CD4-positive, alpha-beta T cell (primary cell): Measurements from ENCODE around the gene FAM149A. TPM values are rescaled to one million over a fixed set of nuclear protein-coding genes. Genes with fewer than 3 reads are reported as not detected.

Experiments
- ATAC-seq: fragments of 200-7000 bp; cut with Tn5 transposase; one replicate; pipeline ENCODE4 v1.10.0; 2022; ENCODE audit warnings: mild to moderate bottlenecking; ENCODE audit not compliant: poor library complexity
- CTCF ChIA-PET: fragments of 350-600 bp; sonication (Branson Sonifier 250); formaldehyde crosslinking; loops from one replicate; lab custom pipeline; 2021; ENCODE audit warnings: antibody characterized with exemption, inconsistent platforms; lab: Charles Lee
- POLR2A ChIA-PET: fragments of 350-600 bp; sonication (Branson Sonifier 250); formaldehyde crosslinking; loops from one replicate; lab custom pipeline; 2021; ENCODE audit warnings: antibody characterized with exemption, inconsistent platforms; lab: Charles Lee
- DNase-seq, 14 experiments: peaks; one replicate each; pipeline ENCODE4 v3.0.0-alpha.2; 2013 to 2020; ENCODE audit warnings: mixed read lengths in 2 of 14
- H3K27ac ChIP-seq, 2 donors: one replicate each; pipeline versions ENCODE4 v1.5.1 to v1.7.0; 2013; ENCODE audit warnings: low read length in 2 of 2, low read depth in 1 of 2, mild to moderate bottlenecking in 1 of 2
- H3K27me3 ChIP-seq, 2 experiments: 1 replicate in 1 of 2; 2 replicates in 1 of 2; pipeline versions ENCODE4 v1.6.1 to v1.7.0; 2013; ENCODE audit warnings: low read length in 2 of 2, control low read depth in 1 of 2, mild to moderate bottlenecking in 1 of 2, moderate library complexity in 1 of 2; ENCODE audit not compliant: insufficient read depth in 2 of 2, control insufficient read depth in 1 of 2
- H3K36me3 ChIP-seq: one replicate; pipeline ENCODE4 v1.6.1; 2013; ENCODE audit warnings: low read length, control low read depth; ENCODE audit not compliant: insufficient read depth
- H3K4me1 ChIP-seq: one replicate; pipeline ENCODE4 v1.6.1; 2013; ENCODE audit warnings: low read length, control low read depth; ENCODE audit not compliant: insufficient read depth
- H3K4me3 ChIP-seq: one replicate; pipeline ENCODE4 v1.5.1; 2013; ENCODE audit warnings: mild to moderate bottlenecking, low read length, moderate library complexity
- H3K9me3 ChIP-seq, 2 experiments: 1 replicate in 1 of 2; 2 replicates in 1 of 2; pipeline versions ENCODE4 v1.6.1 to v1.7.0; 2013; ENCODE audit warnings: low read length in 2 of 2, mild to moderate bottlenecking in 2 of 2, control low read depth in 1 of 2, moderate library complexity in 1 of 2; ENCODE audit not compliant: control insufficient read depth in 1 of 2, insufficient read depth in 1 of 2
- H3K27ac Mint-ChIP-seq: one replicate; pipeline ENCODE4 v1.8.0; 2020; ENCODE audit warnings: mixed read lengths
- H3K27me3 Mint-ChIP-seq: one replicate; pipeline ENCODE4 v1.8.0; 2021; ENCODE audit warnings: mixed read lengths
- H3K36me3 Mint-ChIP-seq: one replicate; pipeline ENCODE4 v1.8.0; 2021; ENCODE audit warnings: low read depth, mixed read lengths
- H3K4me1 Mint-ChIP-seq: one replicate; pipeline ENCODE4 v1.8.0; 2021; ENCODE audit warnings: low read depth, mixed read lengths
- H3K4me3 Mint-ChIP-seq: one replicate; pipeline ENCODE4 v1.8.0; 2020; ENCODE audit warnings: mild to moderate bottlenecking, mixed read lengths
- H3K9me3 Mint-ChIP-seq: one replicate; pipeline ENCODE4 v1.8.0; 2020; ENCODE audit warnings: mixed read lengths
- CTCF ChIP-seq: fragments of 200-600 bp; IDR thresholded peaks from one replicate; pipeline ENCODE4 v1.8.0; 2022; ENCODE audit warnings: antibody characterized with exemption, mild to moderate bottlenecking
- intact Hi-C, 2 experiments: fragments of 100-400 bp; cut with DNase I in 1 of 2; cut with micrococcal nuclease in 1 of 2; formaldehyde crosslinking; loops; one replicate each; pipeline versions ENCODE4 v1.15.1 to v1.9.0; 2023 to 2025; cut with DNase I, micrococcal nuclease
- total RNA-seq, 174 experiments: library from RNA in 2 of 174; stranded (reverse) in 2 of 174; gene quantifications; one replicate each; pipeline ENCODE4 v1.2.3 and lab custom pipeline; 2021 to 2026

Gene FAM149A
- total RNA-seq, 2 experiments from 2014 or later: 0.61 to 1.1 TPM

GRCh38 chr4:186102931-186103330 is 1.6 kb upstream of the FAM149A start:
- peaks cover 60% of the 10 kb centered on the region for H3K27me3 Mint-ChIP-seq

GRCh38 chr4:186104890-186105646 is 564 bp downstream of the FAM149A start:
- H3K27me3 ChIP-seq: peaks cover 18 to 48% of the 10 kb centered on the region in 2 experiments
- intact Hi-C loops: no loop called here
- no peaks in the 10 kb centered on the region for H3K36me3 ChIP-seq
- DNase-seq (peak in 4 of 14 experiments; percentile 5 to 20 (median 6)), ATAC-seq (peak; percentile 35)
- H3K36me3 Mint-ChIP-seq: no peaks in the 10 kb centered on the region
- peaks cover 13% of the 10 kb centered on the region for H3K4me1 ChIP-seq
- TF ChIP-seq CTCF: no peak
- H3K27ac ChIP-seq: no peak overlapping the region
- no peak overlapping the region for H3K27ac Mint-ChIP-seq
- no peaks in the 10 kb centered on the region for H3K9me3 Mint-ChIP-seq
- H3K4me3 ChIP-seq: peak overlapping the region; percentile 36
- H3K4me3 Mint-ChIP-seq: peak overlapping the region; percentile 89
- H3K27me3 Mint-ChIP-seq: peaks cover 72% of the 10 kb centered on the region
- ChIA-PET CTCF (no interaction called here), POLR2A (interaction anchor here (2.2 kb wide), 1 partner anchor 87 kb away, joined by 18 read pairs; the partner anchor contains the start of gene CYP4V2)
- peaks cover 13% of the 10 kb centered on the region for H3K4me1 Mint-ChIP-seq
- H3K9me3 ChIP-seq: no peaks in the 10 kb centered on the region

More at GRCh38 chr4:186102931-186103330, 1.6 kb upstream of the FAM149A start:
- H3K27me3 ChIP-seq: peaks cover 15 to 37% of the 10 kb centered on the region in 2 experiments
- intact Hi-C loops: no loop called here
- H3K27ac ChIP-seq: no peak overlapping the region
- no peak for DNase-seq
- no peak for ATAC-seq
- Mint-ChIP-seq H3K4me1 (peaks cover 13% of the 10 kb centered on the region), H3K36me3 (no peaks in the 10 kb centered on the region), H3K4me3 (no peak overlapping the region), H3K27ac (no peak overlapping the region), H3K9me3 (no peaks in the 10 kb centered on the region)
- no peaks in the 10 kb centered on the region for H3K9me3 ChIP-seq
- H3K4me3 ChIP-seq: no peak overlapping the region
- ChIA-PET POLR2A (no interaction called here), CTCF (no interaction called here)
- TF ChIP-seq CTCF: no peak
- H3K4me1 ChIP-seq: peaks cover 13% of the 10 kb centered on the region
- no peaks in the 10 kb centered on the region for H3K36me3 ChIP-seq

GRCh38 chr4:186105647-186106321 is 1.3 kb downstream of the FAM149A start:
- H3K27ac ChIP-seq: no peak overlapping the region
- ChIA-PET CTCF (no interaction called here), POLR2A (interaction anchor here (2.2 kb wide), 1 partner anchor 86 kb away, joined by 18 read pairs; the partner anchor contains the start of gene CYP4V2)
- peak; percentile 25 for ATAC-seq
- Mint-ChIP-seq H3K27me3 (peaks cover 69% of the 10 kb centered on the region), H3K9me3 (no peaks in the 10 kb centered on the region), H3K27ac (no peak overlapping the region), H3K4me3 (peak overlapping the region; percentile 89), H3K4me1 (peaks cover 13% of the 10 kb centered on the region), H3K36me3 (no peaks in the 10 kb centered on the region)
- no peak for TF ChIP-seq CTCF
- H3K9me3 ChIP-seq: no peaks in the 10 kb centered on the region
- H3K4me3 ChIP-seq: peak overlapping the region; percentile 31
- intact Hi-C loops: no loop called here
- no peaks in the 10 kb centered on the region for H3K36me3 ChIP-seq
- H3K4me1 ChIP-seq: peaks cover 13% of the 10 kb centered on the region
- peaks cover 18 to 48% of the 10 kb centered on the region in 2 experiments for H3K27me3 ChIP-seq
- DNase-seq: peak in 2 of 14 experiments; percentile 5 to 28
